ENCODE measurements around the gene TNNC1.

The TNNC1 gene

DNA sequence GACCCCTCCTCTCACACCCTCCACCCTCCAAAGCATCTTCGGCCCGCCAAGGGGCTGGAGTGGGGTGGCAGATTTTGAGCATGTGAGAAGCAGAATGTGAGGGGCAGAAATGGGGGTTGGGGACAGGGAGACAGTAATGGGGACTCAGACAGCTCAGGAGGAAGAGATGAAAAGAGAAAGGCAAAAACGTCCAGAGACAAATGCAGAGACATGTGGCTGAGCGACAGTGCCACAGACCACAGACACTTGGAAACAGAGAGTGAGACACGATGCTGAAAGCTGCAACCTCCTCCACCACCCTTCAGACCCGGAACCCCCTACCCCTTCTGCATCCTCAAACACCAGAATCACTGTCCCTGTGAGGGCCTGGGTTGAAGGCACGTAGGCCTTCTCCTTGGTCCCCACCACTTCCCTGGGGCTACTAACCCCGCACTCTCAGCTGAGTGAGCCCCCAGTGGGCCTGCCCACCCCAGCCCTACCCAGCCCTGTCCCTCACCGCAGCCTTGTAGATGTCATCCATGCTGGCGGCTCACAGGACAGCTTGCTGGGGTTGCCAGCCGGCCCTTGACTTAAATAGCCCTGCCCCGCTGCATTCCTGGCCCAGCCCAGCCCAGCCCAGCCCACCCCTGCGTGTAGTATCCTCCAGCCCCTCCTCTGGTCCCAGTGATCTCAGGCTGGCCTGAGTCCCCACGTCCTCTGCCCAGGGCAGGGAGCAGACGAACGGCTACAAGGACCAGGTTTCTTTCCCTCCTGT is at the start of gene TNNC1:
TNNC1 (minus strand) TSS at position 546 of the 754 bp plus-strand sequence; CDS start at position 520, 26 bp downstream.
- TF ChIP-seq, protein P1, sequence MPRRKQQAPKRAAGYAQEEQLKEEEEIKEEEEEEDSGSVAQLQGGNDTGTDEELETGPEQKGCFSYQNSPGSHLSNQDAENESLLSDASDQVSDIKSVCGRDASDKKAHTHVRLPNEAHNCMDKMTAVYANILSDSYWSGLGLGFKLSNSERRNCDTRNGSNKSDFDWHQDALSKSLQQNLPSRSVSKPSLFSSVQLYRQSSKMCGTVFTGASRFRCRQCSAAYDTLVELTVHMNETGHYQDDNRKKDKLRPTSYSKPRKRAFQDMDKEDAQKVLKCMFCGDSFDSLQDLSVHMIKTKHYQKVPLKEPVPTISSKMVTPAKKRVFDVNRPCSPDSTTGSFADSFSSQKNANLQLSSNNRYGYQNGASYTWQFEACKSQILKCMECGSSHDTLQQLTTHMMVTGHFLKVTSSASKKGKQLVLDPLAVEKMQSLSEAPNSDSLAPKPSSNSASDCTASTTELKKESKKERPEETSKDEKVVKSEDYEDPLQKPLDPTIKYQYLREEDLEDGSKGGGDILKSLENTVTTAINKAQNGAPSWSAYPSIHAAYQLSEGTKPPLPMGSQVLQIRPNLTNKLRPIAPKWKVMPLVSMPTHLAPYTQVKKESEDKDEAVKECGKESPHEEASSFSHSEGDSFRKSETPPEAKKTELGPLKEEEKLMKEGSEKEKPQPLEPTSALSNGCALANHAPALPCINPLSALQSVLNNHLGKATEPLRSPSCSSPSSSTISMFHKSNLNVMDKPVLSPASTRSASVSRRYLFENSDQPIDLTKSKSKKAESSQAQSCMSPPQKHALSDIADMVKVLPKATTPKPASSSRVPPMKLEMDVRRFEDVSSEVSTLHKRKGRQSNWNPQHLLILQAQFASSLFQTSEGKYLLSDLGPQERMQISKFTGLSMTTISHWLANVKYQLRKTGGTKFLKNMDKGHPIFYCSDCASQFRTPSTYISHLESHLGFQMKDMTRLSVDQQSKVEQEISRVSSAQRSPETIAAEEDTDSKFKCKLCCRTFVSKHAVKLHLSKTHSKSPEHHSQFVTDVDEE (CRISPR knock-in tag; IDR thresholded peaks at IDR 0.05) = no peak
- TF ChIP-seq CSDC2 (CRISPR knock-in tag; IDR thresholded peaks at IDR 0.05) (no peak), ZNF70 (CRISPR knock-in tag; IDR thresholded peaks at IDR 0.05) (no peak), ZNF8 (CRISPR knock-in tag; IDR thresholded peaks at IDR 0.05) (no peak), RARB (CRISPR knock-in tag; IDR thresholded peaks at IDR 0.05) (no peak), BACH2 (CRISPR knock-in tag; IDR thresholded peaks at IDR 0.05; ENCODE audit: borderline replicate concordance) (no peak), OSR1 (CRISPR knock-in tag; IDR thresholded peaks at IDR 0.05) (no peak), PPARA (CRISPR knock-in tag; IDR thresholded peaks at IDR 0.05; ENCODE audit: borderline replicate concordance) (no peak), ZFP3 (CRISPR knock-in tag; IDR thresholded peaks at IDR 0.05) (no peak), ZNF565 (CRISPR knock-in tag; conservative IDR thresholded peaks at IDR 0.05; ENCODE audit: low read depth) (no peak), ZFP30 (CRISPR knock-in tag; IDR thresholded peaks at IDR 0.05) (no peak), GLIS3 (CRISPR knock-in tag; IDR thresholded peaks at IDR 0.05) (no peak), TCF4 (CRISPR knock-in tag; IDR thresholded peaks at IDR 0.05; ENCODE audit: borderline replicate concordance) (no peak), ARNTL (CRISPR knock-in tag; IDR thresholded peaks at IDR 0.05; ENCODE audit: borderline replicate concordance, low read depth) (no peak), ESRRG (CRISPR knock-in tag; IDR thresholded peaks at IDR 0.05) (no peak)
- TF ChIP-seq, protein P2, sequence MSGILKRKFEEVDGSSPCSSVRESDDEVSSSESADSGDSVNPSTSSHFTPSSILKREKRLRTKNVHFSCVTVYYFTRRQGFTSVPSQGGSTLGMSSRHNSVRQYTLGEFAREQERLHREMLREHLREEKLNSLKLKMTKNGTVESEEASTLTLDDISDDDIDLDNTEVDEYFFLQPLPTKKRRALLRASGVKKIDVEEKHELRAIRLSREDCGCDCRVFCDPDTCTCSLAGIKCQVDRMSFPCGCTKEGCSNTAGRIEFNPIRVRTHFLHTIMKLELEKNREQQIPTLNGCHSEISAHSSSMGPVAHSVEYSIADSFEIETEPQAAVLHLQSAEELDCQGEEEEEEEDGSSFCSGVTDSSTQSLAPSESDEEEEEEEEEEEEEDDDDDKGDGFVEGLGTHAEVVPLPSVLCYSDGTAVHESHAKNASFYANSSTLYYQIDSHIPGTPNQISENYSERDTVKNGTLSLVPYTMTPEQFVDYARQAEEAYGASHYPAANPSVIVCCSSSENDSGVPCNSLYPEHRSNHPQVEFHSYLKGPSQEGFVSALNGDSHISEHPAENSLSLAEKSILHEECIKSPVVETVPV (CRISPR knock-in tag; IDR thresholded peaks at IDR 0.05) = no peak
- no peak for ATAC-seq

DNA sequence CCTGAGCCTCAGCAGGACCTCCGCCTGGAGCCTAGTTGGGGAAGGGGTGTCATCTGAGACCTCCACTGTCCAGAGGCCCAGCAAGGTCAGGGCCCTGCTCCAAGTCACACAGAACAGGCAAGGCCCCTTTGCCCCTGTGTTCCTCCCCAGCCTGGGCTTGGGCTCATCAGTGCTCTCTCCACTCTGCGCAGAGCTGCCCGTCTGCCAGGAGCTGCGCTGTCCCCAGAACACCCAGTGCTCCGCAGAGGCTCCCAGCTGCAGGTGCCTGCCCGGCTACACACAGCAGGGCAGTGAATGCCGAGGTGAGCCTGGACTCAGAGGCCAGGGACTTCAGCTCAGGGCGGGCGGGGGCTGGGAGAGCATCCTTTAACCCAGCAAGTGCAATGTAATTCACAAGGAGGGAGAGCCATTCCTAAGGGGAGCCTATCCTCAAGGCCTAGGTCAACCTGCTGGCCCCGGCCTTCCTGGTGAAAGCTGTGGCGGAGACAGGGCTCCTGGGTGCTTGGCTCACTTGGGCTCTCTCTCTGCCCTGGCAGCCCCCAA is 49.0 kb upstream of the TNNC1 start:
- 0 out of 3 replicates have a peak, but pooled peaks have one; percentile 9 for ATAC-seq
- TF ChIP-seq BACH2 (CRISPR knock-in tag; IDR thresholded peaks at IDR 0.05; ENCODE audit: borderline replicate concordance) (no peak), ZC3H10 (CRISPR knock-in tag; IDR thresholded peaks at IDR 0.05) (no peak), ZNF70 (CRISPR knock-in tag; IDR thresholded peaks at IDR 0.05) (no peak), CSDC2 (CRISPR knock-in tag; IDR thresholded peaks at IDR 0.05) (no peak), OSR1 (CRISPR knock-in tag; IDR thresholded peaks at IDR 0.05) (no peak), ZFP30 (CRISPR knock-in tag; IDR thresholded peaks at IDR 0.05) (no peak), PPARA (CRISPR knock-in tag; IDR thresholded peaks at IDR 0.05; ENCODE audit: borderline replicate concordance) (no peak), ZNF8 (CRISPR knock-in tag; IDR thresholded peaks at IDR 0.05) (no peak)
- TF ChIP-seq, protein P3, sequence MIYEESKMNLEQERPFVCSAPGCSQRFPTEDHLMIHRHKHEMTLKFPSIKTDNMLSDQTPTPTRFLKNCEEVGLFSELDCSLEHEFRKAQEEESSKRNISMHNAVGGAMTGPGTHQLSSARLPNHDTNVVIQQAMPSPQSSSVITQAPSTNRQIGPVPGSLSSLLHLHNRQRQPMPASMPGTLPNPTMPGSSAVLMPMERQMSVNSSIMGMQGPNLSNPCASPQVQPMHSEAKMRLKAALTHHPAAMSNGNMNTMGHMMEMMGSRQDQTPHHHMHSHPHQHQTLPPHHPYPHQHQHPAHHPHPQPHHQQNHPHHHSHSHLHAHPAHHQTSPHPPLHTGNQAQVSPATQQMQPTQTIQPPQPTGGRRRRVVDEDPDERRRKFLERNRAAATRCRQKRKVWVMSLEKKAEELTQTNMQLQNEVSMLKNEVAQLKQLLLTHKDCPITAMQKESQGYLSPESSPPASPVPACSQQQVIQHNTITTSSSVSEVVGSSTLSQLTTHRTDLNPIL (CRISPR knock-in tag; IDR thresholded peaks at IDR 0.05; ENCODE audit: low read depth) = no peak

DNA sequence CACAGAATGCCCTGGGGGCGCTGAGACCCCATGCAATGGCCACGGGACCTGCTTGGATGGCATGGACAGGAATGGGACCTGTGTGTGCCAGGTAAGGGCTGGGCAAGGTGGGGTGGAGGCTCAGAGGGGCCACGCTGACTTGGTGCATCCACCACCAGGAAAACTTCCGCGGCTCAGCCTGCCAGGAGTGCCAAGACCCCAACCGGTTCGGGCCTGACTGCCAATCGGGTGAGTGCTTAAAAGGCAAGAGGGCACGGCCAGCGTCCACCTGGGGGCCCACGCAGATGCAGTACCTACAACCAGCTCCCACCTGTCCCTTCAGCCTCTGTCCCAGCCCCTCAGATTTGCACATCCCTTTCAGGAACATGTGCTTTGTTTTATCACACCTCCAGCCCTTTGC is 48.2 kb upstream of the TNNC1 start:
- TF ChIP-seq PPARA (CRISPR knock-in tag; IDR thresholded peaks at IDR 0.05; ENCODE audit: borderline replicate concordance) (no peak), ISL1 (CRISPR knock-in tag; IDR thresholded peaks at IDR 0.05) (no peak), ZC3H10 (CRISPR knock-in tag; IDR thresholded peaks at IDR 0.05) (no peak)
- TF ChIP-seq, protein P1 (CRISPR knock-in tag; IDR thresholded peaks at IDR 0.05) = no peak

More for the DNA sequence above, 48.2 kb upstream of the TNNC1 start:
- no peak for ATAC-seq
